ENCODE results near the gene KREMEN2. TPM values are rescaled to one million over a fixed set of nuclear protein-coding genes. Genes with fewer than 3 reads are reported as not detected.

The KREMEN2 gene
- total and polyA plus RNA-seq, 2 of the 13 experiments (the other 11 are each of a cell fraction or from before 2014, with no cell fraction given), result 0.48 to 1.2 TPM

DNA sequence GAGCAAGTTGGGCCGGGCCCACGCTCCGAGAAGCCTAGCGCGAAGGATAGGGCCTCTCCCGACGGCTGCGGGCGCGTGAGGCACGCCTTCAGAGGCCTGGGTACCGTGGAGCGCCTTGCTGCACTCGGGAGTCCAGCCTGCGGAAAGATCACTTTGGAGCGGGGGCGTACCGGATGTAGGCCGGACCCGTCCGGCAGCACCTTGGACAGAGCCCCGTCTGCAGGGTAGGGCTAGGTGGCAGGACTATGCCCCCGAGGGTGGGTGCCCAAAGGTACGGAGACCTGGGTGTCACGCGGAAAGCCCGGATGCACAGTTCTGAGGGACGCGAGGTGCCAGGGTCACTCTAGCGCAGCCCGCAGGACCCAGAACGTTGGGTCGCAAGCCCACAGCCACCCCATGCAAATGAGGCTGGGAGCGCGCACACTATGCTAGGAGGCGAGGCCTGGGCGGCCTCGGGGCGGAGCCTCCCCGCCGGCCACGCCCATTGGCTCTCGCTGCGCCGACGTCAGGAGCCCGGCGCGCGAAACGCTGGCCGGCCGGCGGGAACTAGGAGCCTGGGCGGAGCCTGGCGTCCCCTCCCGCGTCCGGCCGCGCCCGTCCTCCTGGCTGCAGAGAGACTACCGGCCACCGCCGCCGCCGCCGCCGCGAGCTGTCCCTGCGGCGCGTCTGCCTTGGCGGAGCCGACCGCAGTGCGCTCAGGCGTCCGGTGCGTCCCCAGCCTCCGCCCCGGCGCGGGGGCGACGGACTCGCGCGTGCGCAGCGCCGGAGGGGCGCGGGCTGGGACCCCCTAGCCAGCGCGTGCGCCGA is 4.9 kb downstream of the KREMEN2 start, which contains the start of gene PAQR4 (continued):
- TF ChIP-seq GFI1 (CRISPR knock-in tag; IDR thresholded peaks at IDR 0.05; ENCODE audit: borderline replicate concordance) (peak; percentile 74), POLR2AphosphoS5 (IDR thresholded peaks at IDR 0.05; ENCODE audit: low read depth, low read length) (peak; percentile 71), DNMT1 (CRISPR knock-in tag; IDR thresholded peaks at IDR 0.05) (no peak), MEIS1 (CRISPR knock-in tag; IDR thresholded peaks at IDR 0.05; ENCODE audit: borderline replicate concordance) (peak; percentile 97), TEAD3 (CRISPR knock-in tag; optimal IDR thresholded peaks at IDR 0.05; ENCODE audit: borderline replicate concordance) (peak; percentile 70), ZSCAN22 (CRISPR knock-in tag; IDR thresholded peaks at IDR 0.05) (peak; percentile 81; the same call in 1 of the 2 replicates), MED1 (CRISPR knock-in tag; IDR thresholded peaks at IDR 0.05) (peak; percentile 76), HNRNPK (IDR thresholded peaks at IDR 0.05; ENCODE audit: low read depth, low read length, poor library complexity, severe bottlenecking) (no peak), ZIK1 (CRISPR knock-in tag; IDR thresholded peaks at IDR 0.05; ENCODE audit: borderline replicate concordance, low read depth) (peak; percentile 87), TEAD2 (CRISPR knock-in tag; IDR thresholded peaks at IDR 0.05) (peak; percentile 75; the same call in 1 of the 2 replicates), POLR2AphosphoS2 (IDR thresholded peaks at IDR 0.05; ENCODE audit: low read depth, low read length) (no peak), NCOA5 (CRISPR knock-in tag; IDR thresholded peaks at IDR 0.05) (no peak), ZFP36L2 (CRISPR knock-in tag; IDR thresholded peaks at IDR 0.05) (peak; percentile 96; the same call in 1 of the 2 replicates), ZNF333 (CRISPR knock-in tag; IDR thresholded peaks at IDR 0.05; ENCODE audit: borderline replicate concordance) (peak; percentile 98), ZNF530 (CRISPR knock-in tag; IDR thresholded peaks at IDR 0.05; ENCODE audit: low read depth) (peak; percentile 71; the same call in 1 of the 2 replicates), TRIM24 (CRISPR knock-in tag; IDR thresholded peaks at IDR 0.05) (no peak), ZNF124 (CRISPR knock-in tag; IDR thresholded peaks at IDR 0.05) (peak; percentile 88), HNF4G (IDR thresholded peaks at IDR 0.05; ENCODE audit: borderline replicate concordance, low read depth, low read length) (0 out of 2 replicates have a peak, but pooled peaks have one; percentile 14), HNF4G (CRISPR knock-in tag; IDR thresholded peaks at IDR 0.05; ENCODE audit: borderline replicate concordance, low read depth) (peak; percentile 81; the same call in 1 of the 2 replicates), ZNF749 (CRISPR knock-in tag; IDR thresholded peaks at IDR 0.05; ENCODE audit: borderline replicate concordance) (peak; percentile 96), ZNF678 (CRISPR knock-in tag; IDR thresholded peaks at IDR 0.05) (peak; percentile 98; the same call in 1 of the 2 replicates), ZNF672 (CRISPR knock-in tag; IDR thresholded peaks at IDR 0.05) (no peak), ZNF660 (CRISPR knock-in tag; IDR thresholded peaks at IDR 0.05; ENCODE audit: borderline replicate concordance, low read depth) (peak; percentile 92; the same call in 1 of the 2 replicates)
- TF ChIP-seq, protein P1, sequence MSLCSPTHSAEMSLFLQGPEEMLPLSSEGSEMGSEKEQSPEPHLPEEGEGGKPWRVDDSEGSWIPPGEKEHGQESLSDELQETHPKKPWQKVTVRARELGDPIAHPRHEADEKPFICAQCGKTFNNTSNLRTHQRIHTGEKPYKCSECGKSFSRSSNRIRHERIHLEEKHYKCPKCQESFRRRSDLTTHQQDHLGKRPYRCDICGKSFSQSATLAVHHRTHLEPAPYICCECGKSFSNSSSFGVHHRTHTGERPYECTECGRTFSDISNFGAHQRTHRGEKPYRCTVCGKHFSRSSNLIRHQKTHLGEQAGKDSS (CRISPR knock-in tag; IDR thresholded peaks at IDR 0.05; ENCODE audit: borderline replicate concordance, low read depth), result peak; percentile 98
- TF ChIP-seq, protein P2, sequence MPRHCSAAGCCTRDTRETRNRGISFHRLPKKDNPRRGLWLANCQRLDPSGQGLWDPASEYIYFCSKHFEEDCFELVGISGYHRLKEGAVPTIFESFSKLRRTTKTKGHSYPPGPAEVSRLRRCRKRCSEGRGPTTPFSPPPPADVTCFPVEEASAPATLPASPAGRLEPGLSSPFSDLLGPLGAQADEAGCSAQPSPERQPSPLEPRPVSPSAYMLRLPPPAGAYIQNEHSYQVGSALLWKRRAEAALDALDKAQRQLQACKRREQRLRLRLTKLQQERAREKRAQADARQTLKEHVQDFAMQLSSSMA (CRISPR knock-in tag; IDR thresholded peaks at IDR 0.05), result peak; percentile 80; the same call in 1 of the 2 replicates
- TF ChIP-seq, protein P3, sequence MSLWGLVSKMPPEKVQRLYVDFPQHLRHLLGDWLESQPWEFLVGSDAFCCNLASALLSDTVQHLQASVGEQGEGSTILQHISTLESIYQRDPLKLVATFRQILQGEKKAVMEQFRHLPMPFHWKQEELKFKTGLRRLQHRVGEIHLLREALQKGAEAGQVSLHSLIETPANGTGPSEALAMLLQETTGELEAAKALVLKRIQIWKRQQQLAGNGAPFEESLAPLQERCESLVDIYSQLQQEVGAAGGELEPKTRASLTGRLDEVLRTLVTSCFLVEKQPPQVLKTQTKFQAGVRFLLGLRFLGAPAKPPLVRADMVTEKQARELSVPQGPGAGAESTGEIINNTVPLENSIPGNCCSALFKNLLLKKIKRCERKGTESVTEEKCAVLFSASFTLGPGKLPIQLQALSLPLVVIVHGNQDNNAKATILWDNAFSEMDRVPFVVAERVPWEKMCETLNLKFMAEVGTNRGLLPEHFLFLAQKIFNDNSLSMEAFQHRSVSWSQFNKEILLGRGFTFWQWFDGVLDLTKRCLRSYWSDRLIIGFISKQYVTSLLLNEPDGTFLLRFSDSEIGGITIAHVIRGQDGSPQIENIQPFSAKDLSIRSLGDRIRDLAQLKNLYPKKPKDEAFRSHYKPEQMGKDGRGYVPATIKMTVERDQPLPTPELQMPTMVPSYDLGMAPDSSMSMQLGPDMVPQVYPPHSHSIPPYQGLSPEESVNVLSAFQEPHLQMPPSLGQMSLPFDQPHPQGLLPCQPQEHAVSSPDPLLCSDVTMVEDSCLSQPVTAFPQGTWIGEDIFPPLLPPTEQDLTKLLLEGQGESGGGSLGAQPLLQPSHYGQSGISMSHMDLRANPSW (CRISPR knock-in tag; IDR thresholded peaks at IDR 0.05; ENCODE audit: borderline replicate concordance), result peak; percentile 72; the same call in 1 of the 2 replicates

Data from HepG2 (cell line).